Mesenchymal stem cell (in vitro differentiated cells and primary cell): Measurements from ENCODE around the gene RIT1. TPM values are rescaled to one million over a fixed set of nuclear protein-coding genes. Genes with fewer than 3 reads are reported as not detected.

Experiments
- small RNA-seq: library from polyadenylated mRNA; stranded (forward); fragments of <200 nt; extraction: miRNeasy Mini kit (QIAGEN cat#:217004); gene quantifications from one replicate; pipeline ENCODE3, GENCODE V24; 2013; ENCODE audit warnings: low read depth

Gene RIT1

Small RNA genes lying within 50 kb of the gene (small RNA-seq; reads per million reads assigned to genes)
- gene MIR6738 (2.0 reads per million), gene RF00015 (not detected), gene SCARNA4 (not detected), gene SNORA80E (89.5 reads per million, percentile 92 among the genes with 10 or more reads in this experiment)
